Hippocampal formation (tissue), 2 donors: ENCODE results near the gene RPL18.
"Not testable (repeated sequence)": the region's sequence is repeated elsewhere in the genome, so short reads cannot be mapped to it uniquely, and the experiment has no call there.

ENCODE experiments used
- DNase-seq, 2 donors: peaks; one replicate each; lab custom pipeline; 2025; lab: John Stamatoyannopoulos, UW

Gene RPL18

GRCh38 chr19:48588670-48589401, 30.1 kb downstream of the RPL18 start:
- DNase-seq: peak; percentile 61 to 74

DNA sequence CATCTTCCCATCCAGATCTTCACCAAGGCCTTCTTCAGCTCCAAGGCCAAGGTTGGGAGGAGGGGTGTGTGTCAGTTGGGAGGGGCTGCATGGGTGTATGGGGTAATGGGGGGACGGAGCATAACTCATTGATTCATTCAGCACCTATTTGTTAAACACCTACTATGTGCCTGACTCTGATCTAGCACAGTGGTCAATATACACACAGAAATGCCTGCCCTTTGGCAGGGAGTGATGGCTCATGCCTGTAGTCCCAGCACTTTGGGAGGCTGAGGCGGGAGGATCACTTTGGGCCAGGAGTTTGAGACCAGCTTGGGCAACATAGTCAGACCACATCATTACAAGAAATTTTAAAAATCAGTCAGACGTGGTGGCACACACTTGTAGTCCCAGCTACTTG, 31.6 kb downstream of the RPL18 start:
- no peak for DNase-seq

GRCh38 chr19:48582168-48582567, 36.8 kb downstream of the RPL18 start:
- DNase-seq: no peak

- no peak for DNase-seq
Observed at GRCh38 chr19:48578891-48579290, 40.1 kb downstream of the RPL18 start.

DNA sequence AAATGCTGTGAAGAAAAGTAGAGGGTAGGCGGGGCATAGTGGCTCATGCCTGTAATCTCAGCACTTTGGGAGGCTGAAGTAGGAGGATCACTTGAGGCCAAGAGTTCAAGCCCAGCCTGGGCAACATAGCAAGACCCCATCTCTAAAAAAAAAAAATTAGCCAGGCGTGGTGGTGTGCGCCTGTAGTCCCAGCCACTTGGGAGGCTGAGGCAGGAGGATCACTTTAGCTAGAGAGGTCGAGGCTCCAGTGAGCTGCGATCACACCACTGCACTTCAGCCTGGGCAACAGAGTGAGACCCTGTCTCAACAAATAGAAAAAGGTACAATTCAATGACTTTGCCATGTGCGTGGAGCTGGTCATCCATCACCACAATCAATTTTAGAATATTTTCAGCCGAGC, 41.1 kb downstream of the RPL18 start:
- DNase-seq: not testable (repeated sequence)

DNA sequence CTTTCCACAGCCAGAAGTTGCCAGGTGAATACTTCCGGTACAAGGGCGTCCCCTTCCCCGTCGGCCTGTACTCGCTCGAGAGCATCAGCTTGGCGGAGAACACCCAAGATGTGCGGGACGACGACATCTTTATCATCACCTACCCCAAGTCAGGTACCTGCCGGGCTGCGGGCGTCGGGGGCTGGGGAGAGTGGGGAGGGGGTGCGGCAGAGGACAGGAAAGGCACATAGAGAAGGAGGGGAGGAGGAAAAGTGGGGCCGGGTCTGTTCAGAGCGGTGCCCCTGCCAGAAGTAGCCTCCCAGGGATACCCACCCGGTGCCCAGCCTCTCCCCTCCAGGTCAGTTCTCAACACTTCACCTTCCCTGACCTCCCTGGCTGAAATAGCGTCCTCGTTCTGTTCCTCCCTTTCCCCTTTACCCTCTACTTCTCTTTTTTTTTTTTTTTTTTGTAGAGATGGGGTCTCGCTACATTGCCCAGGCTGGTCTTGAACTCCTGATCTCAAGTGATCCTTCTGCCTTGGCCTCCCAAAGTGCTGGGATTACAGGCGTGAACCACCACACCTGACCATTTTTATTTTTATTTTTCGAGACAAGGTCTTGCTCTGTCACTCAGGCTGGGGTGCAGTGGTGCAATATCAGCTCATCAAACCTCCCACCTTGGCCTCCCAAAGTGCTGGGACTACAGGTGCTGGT, 42.9 kb downstream of the RPL18 start:
- DNase-seq: no peak

- no peak for DNase-seq
Observed at GRCh38 chr19:48573163-48573505, 45.8 kb downstream of the RPL18 start.

- no peak for DNase-seq
Observed at GRCh38 chr19:48571378-48572162, 47.4 kb downstream of the RPL18 start.

GRCh38 chr19:48569814-48570213, 49.2 kb downstream of the RPL18 start:
- DNase-seq: no peak

- DNase-seq: peak; percentile 2 to 15
Observed at GRCh38 chr19:48568345-48568886, 50.6 kb downstream of the RPL18 start.
